ENCODE measurements around the gene BRCA1.
"Not testable (repeated sequence)": the region's sequence is repeated elsewhere in the genome, so short reads cannot be mapped to it uniquely, and the experiment has no call there.

BRCA1 gene

DNA sequence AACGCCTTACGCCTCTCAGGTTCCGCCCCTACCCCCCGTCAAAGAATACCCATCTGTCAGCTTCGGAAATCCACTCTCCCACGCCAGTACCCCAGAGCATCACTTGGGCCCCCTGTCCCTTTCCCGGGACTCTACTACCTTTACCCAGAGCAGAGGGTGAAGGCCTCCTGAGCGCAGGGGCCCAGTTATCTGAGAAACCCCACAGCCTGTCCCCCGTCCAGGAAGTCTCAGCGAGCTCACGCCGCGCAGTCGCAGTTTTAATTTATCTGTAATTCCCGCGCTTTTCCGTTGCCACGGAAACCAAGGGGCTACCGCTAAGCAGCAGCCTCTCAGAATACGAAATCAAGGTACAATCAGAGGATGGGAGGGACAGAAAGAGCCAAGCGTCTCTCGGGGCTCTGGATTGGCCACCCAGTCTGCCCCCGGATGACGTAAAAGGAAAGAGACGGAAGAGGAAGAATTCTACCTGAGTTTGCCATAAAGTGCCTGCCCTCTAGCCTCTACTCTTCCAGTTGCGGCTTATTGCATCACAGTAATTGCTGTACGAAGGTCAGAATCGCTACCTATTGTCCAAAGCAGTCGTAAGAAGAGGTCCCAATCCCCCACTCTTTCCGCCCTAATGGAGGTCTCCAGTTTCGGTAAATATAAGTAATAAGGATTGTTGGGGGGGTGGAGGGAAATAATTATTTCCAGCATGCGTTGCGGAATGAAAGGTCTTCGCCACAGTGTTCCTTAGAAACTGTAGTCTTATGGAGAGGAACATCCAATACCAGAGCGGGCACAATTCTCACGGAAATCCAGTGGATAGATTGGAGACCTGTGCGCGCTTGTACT is at the start of gene BRCA1:
Gene BRCA1, minus strand, starts transcription at position 232 of the 834 bp plus-strand sequence. CDS start 1,268 bp downstream, outside the sequence.
- DNase-seq (ENCODE audit: low read depth), result peak; percentile 96

GRCh38 chr17:43171586-43172487 is 46.7 kb upstream of the BRCA1 start:
- DNase-seq (ENCODE audit: low read depth), result peak; percentile 71

GRCh38 chr17:43170766-43171585 is 45.8 kb upstream of the BRCA1 start, which contains the start of gene NBR1:
NBR1 (plus strand) TSS chr17:43171214; CDS start chr17:43175800, 4,586 bp downstream.
- peak; percentile 93 for DNase-seq (ENCODE audit: low read depth)

GRCh38 chr17:43170140-43170765 is 45.1 kb upstream of the BRCA1 start:
- DNase-seq (ENCODE audit: low read depth), result peak; percentile 77

DNA sequence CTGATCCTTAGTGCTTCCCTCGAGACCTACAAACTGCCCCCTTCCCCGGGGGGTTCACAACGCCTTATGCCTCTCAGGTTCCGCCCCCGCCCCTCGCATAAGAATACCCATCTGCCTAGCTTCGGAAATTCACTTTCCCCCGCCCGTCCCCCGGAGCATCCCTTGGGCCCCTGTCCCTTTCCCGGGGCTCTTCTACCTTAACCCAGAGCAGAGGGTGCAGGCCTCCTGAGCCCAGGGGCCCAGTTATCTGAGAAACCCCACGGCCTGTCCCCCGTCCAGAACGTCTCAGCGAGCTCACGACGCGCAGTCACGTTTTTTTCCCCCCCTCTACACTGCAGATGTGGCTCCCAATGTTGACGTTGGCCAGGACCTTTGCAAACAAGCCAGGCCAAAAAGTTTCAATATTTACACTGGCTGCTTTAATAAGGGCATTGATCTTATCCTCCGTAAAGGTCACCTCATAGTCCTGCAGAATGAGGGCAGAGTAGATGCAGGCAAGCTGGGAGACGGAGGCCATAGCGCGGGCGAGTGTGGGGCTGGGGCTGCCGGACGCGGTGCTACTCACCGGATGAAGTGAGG is 44.5 kb upstream of the BRCA1 start:
- DNase-seq (ENCODE audit: low read depth), result no peak

DNA sequence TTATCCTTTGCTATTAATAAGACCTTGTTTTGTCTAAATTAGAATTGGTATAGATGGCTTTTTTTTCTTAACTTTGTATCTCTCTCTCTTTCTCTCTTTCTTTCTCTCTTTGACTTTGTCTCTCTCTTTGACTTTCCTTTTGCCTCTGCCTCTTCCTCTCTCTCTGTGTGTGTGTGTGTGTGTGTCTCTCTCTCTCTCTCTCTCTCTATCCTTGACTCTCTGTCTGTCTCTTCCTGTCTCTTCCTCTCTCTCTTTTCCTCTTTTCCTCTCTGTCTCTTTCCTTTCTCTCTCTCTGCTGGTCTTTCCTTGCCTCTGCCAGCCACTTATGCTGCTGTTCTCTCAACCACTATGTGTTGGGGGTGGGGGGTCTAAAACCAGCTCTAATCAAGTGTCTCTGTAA is 40.8 kb upstream of the BRCA1 start:
- not testable (repeated sequence) for DNase-seq (ENCODE audit: low read depth)

GRCh38 chr17:43159957-43160356 is 34.8 kb upstream of the BRCA1 start:
- not testable (repeated sequence) for DNase-seq (ENCODE audit: low read depth)

DNA sequence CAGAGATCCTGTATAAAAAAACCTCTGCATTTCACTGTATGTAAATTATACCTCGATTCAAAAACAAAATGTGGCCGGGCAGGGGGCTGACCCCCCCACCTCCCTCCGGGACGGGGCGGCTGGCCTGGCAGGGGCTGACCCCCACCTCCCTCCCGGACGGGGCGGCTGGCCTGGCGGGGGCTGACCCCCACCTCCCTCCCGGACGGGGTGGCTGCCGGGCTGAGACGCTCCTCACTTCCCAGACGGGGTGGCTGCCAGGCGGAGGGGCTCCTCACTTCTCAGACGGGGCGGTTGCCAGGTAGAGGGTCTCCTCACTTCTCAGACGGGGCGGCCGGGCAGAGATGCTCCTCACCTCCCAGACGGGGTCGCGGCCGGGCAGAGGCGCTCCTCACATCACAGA is 34.1 kb upstream of the BRCA1 start:
- DNase-seq (ENCODE audit: low read depth), result not testable (repeated sequence)

DNA sequence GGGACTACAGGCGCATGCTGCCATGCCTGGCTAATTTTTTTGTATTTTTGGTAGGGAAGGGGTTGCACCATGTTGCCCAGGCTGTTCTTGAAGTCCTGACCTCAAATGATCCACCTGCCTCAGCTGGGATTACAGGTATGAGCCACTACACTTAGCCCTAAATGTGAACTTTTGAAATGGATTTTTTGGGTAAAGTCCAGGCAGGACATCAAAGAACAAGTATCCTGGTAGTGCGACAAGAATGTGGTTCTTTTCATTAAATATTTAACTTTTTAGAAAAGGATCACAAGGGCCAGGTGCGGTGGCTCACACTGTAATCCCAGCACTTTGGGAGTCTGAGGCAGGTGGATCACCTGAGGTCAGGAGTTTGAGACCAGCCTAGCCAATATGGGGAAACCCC is 30.5 kb upstream of the BRCA1 start:
- no peak for DNase-seq (ENCODE audit: low read depth)

DNA sequence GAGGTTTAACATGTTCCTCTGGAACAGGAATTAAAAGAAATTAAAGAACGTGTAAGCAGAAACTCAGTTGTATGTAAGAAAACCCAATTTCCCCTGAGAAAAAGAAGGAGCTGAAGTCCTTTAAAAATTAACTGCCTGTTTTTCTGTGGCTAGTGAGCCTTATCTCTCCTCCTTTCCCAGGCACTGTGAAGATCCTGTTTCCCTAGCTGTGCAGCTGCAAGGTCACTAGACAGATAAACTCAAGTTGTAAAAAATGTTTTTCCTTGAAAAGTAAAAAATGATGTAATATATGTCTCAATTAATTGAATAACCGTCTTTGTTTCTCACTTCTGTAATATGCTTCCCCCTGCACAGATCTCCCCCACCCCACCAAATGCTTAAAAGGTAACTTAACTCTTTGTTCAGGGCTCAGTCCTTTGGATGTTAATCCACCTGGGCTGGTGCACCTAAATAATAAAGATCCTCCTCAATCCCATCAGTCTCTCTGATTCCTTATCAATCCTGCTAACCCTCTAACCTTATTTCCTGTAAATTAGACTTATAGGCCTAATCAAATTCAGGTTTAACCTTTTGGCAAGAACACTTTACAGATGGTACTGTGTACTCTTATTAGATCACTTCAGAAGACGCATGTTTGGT is 28.2 kb upstream of the BRCA1 start:
- DNase-seq (ENCODE audit: low read depth), result not testable (repeated sequence)

DNA sequence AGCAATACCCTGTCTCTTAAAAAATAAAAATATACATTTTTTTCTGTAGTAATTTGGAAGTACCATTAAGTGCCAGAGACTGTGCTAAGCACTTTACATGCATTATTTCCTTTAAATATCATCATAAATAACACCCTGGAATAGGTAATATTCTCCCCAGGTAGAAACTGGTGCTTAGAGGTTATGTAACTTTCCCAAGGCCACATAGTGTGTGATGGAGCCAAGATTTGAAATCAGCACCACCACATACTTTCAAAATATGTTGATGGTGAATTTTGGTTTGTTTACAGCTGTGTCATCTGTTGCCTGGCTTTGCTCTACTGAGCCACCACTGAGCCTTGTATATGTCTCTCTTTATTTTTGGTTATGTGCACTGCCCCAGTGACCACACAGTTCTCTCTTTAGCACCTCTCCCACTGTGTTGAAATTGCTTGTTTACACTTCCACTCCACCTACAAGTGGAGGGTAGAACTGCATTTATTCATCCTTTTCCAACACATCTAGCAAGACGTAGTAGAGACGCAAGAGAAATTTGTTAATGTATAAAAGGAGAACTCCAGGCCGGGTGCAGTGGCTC is 26.8 kb upstream of the BRCA1 start:
- DNase-seq (ENCODE audit: low read depth), result no peak

DNA sequence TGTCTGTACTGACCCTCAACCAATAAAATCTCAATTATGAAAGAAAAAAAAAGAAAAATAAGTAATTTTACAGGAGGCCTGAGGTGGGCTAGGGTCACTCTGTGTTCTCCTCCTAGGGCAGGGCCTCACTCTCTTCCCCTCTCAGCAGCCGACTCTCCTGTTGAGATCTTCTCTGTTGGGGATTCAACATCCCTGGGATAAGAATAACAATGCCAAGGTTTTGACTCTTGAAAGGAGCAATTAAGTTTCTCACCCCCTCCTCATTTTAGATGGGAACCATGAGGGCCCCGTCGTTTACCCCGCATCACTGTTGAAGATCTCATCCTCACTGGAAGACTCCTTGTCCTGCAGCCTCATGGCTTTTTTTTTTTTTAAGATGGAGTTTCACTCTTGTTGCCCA is 21.5 kb upstream of the BRCA1 start:
- DNase-seq (ENCODE audit: low read depth), result no peak

DNA sequence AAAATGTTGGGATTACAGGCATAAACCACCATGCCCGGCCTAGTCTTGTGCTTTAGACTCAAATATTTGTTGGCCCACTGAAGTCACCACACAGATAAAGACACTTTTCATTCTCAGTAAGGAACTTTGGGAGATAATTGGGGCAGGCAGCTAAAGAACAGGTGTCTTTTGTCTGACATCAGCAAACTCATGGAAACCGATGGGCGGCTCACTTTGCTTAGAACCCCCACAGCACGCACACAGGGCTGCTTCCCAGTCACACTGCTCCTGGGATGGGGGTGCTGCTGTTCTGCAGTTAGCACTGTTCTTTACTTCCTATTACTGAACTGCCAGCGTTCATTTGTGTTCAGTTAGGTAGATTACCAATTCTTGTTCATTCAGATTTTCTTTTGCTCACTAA is 18.0 kb upstream of the BRCA1 start:
- no peak for DNase-seq (ENCODE audit: low read depth)

- no peak for DNase-seq (ENCODE audit: low read depth)
Measured at GRCh38 chr17:43142153-43142552, 17.0 kb upstream of the BRCA1 start.

GRCh38 chr17:43140396-43141332 is 15.5 kb upstream of the BRCA1 start:
- no peak for DNase-seq (ENCODE audit: low read depth)

GRCh38 chr17:43138531-43138930 is 13.4 kb upstream of the BRCA1 start:
- DNase-seq (ENCODE audit: low read depth), result not testable (repeated sequence)

DNA sequence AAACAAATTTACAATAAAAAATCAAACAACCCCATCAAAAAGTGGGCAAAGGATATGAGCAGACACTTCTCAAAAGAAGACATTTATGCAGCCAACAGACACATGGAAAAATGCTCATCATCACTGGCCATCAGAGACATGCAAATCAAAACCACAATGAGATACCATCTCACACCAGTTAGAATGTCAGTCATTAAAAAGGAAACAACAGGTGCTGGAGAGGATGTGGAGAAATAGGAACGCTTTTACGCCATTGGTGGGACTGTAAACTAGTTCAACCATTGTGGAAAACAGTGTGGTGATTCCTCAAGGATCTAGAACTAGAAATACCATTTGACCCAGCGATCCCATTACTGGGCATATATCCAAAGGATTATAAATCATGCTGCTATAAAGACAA is 11.4 kb upstream of the BRCA1 start:
- not testable (repeated sequence) for DNase-seq (ENCODE audit: low read depth)

DNA sequence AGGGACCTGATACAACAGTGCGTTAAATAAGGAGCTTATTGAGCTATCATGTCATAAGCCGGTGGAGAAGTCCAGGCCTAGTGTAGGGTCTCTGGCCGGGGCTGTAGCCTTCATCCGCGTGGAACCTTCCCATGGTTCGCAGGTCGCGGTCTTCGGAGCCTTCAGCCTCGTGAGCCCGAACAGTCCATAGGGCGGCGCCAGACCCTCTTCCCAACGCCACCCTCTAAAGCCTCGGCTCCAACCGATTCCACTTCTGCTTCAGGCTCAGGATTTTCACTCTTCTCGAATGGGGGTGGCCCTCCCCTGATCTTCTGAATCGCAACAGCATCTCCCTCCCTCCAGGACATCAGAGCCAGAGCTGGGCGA is 10.3 kb upstream of the BRCA1 start:
- DNase-seq (ENCODE audit: low read depth), result no peak

Measured in non-pigmented ciliary epithelial cell (primary cell).